Occipital lobe (tissue), 2 donors: Measurements from ENCODE around the gene PCDH10. TPM values are rescaled to one million over a fixed set of nuclear protein-coding genes. Genes with fewer than 3 reads are reported as not detected.
A peak's percentile ranks its signal among the peaks of the same experiment; 100 is the strongest.

Experiments
- DNase-seq: peaks from one replicate; lab custom pipeline; 2025; lab: John Stamatoyannopoulos, UW
- total RNA-seq: library from RNA; depleted of rRNA; stranded (reverse); fragments of >200 nt; gene quantifications from one replicate; pipeline ENCODE4 v1.2.3, GENCODE V29; 2014

Gene PCDH10
- total RNA-seq, 1 donor from 2014 or later = 43.8 TPM

DNA sequence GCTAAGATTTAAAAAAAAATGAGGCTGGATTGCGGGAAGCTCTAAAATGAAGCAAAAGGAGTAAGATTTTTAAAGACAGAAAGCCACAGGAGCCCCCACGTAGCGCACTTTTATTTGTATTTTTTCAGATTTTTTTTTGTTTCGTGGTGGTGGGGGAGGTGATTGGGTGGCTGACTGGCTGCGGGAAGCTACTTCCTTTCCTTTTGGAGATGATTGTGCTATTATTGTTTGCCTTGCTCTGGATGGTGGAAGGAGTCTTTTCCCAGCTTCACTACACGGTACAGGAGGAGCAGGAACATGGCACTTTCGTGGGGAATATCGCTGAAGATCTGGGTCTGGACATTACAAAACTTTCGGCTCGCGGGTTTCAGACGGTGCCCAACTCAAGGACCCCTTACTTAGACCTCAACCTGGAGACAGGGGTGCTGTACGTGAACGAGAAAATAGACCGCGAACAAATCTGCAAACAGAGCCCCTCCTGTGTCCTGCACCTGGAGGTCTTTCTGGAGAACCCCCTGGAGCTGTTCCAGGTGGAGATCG lies 908 bp downstream of the PCDH10 start:
- DNase-seq = no peak

DNA sequence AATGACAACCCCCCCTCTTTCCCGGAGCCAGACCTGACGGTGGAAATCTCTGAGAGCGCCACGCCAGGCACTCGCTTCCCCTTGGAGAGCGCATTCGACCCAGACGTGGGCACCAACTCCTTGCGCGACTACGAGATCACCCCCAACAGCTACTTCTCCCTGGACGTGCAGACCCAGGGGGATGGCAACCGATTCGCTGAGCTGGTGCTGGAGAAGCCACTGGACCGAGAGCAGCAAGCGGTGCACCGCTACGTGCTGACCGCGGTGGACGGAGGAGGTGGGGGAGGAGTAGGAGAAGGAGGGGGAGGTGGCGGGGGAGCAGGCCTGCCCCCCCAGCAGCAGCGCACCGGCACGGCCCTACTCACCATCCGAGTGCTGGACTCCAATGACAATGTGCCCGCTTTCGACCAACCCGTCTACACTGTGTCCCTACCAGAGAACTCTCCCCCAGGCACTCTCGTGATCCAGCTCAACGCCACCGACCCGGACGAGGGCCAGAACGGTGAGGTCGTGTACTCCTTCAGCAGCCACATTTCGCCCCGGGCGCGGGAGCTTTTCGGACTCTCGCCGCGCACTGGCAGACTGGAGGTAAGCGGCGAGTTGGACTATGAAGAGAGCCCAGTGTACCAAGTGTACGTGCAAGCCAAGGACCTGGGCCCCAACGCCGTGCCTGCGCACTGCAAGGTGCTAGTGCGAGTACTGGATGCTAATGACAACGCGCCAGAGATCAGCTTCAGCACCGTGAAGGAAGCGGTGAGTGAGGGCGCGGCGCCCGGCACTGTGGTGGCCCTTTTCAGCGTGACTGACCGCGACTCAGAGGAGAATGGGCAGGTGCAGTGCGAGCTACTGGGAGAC lies 1.6 kb downstream of the PCDH10 start:
- peak; percentile 73 for DNase-seq

- DNase-seq = peak; percentile 73
These were observed 2.2 kb downstream of the PCDH10 start for GRCh38 chr4:133151341-133151690.

GRCh38 chr4:133151691-133152329 lies 2.7 kb downstream of the PCDH10 start:
- DNase-seq = peak; percentile 54

- DNase-seq = no peak
These were observed 3.3 kb downstream of the PCDH10 start for GRCh38 chr4:133152330-133152821.

- DNase-seq = no peak
These were observed 3.9 kb downstream of the PCDH10 start for GRCh38 chr4:133152831-133153481.

- no peak for DNase-seq
These were observed 5.6 kb downstream of the PCDH10 start for GRCh38 chr4:133154725-133155124.

- peak; percentile 45 for DNase-seq
These were observed 7.0 kb downstream of the PCDH10 start for GRCh38 chr4:133156096-133156495.

DNA sequence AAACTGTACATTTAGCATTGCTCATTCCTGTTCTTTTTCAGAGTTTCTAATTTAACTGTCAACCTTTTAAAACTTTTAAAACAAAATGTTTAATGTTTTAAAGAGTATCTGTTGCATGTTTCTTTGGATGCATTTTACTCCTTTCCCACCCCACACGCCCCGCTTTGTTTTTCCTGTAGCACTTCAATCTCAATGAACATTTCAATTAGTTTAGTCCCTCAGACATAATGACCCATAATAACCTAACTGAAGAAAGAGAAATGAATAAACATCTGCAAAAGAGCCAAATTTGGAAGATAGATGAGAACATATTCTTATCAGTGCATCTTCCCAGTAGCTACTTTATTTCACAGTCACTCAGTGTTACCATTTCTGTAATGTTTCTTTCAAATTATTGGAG lies 7.5 kb downstream of the PCDH10 start:
- DNase-seq = no peak

DNA sequence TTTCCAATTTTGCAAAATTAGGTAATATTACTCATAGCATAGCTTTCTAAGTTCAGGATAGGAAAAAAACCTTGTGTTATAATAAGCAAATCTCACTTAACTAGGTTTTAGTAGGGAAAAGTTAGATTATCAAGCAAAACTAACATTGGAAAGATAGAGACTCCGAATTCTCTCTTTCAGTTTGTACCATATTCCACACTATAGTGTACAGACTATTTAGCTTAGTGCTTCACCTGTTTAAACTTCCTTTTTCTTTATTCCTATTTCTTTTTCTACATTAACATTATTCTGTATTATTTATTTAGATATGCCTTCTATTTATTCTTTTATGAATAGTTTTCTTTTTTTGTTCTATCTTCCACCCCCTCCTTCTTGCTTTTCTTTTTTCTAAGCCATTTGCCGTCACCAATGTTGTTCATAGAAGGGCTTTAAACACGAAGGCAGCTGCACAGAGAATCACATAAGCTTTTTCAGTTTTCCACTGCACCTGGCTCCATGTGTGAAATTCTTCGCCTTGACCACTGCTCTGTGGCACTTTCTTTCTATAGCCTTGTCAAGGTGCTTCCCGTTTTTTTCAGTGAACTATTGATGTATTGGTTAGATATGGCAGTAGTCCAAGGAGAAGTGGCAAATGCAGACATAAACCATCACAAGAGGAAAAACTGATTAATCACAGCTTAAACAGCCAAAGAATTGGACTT lies 8.5 kb downstream of the PCDH10 start:
- DNase-seq = no peak

DNA sequence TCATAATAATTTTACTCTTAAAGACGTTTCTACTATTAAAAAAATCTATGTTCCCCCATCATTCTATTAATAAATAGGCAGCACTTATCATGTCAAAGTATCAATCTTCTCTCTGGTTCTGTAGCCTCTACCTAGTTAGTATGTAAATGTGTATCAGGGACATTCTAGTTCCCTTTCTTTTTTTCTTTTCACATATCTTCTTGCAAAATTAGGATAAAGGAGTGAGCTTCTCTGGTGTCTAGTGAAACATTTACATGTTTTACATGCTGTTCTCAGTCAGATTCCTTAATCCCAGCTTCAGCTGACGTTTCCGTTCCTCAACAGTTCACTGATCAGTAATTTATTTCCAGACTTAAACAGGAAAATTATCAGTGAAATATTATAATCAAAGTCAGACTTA lies 11.8 kb downstream of the PCDH10 start:
- DNase-seq = no peak

DNA sequence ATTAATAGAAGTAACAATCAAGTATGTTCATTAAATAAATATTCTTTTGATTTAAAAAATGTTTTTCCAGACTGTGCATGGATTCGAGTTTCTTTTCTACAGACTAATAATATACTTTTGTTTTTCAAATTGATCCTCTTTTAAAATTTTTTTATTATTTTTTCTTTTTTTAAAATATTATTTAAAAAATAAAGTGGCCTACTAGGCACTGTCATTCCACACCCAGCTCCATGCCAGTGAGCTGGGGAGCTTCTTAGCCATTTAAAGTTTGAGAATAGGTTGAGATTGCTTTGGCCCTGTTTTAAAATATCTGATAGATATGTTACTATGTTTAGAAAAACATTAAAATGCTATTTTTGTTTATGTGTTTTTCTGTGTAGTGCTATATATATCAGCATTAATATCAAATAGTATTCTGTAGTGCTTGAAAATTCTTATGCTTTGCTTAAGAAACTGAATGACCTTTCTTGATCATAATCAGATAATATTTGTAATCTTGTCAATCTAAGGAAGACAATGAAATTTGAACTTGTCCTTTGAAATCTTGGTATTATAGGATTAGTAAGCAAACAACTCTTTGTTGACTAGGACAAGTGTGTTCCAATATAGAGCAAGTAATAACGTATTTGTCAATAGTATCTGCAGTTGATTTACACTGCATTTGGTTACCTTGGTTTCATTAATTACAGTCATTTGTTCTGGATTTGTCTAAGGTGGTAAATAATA lies 12.6 kb downstream of the PCDH10 start:
- DNase-seq = no peak

DNA sequence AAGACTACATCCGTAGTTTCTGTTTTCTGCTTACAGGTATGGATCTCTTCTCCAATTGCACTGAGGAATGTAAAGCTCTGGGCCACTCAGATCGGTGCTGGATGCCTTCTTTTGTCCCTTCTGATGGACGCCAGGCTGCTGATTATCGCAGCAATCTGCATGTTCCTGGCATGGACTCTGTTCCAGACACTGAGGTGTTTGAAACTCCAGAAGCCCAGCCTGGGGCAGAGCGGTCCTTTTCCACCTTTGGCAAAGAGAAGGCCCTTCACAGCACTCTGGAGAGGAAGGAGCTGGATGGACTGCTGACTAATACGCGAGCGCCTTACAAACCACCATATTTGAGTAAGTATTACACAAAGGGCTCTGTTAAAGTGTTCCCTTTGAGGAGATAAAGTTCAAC lies 13.8 kb downstream of the PCDH10 start:
- no peak for DNase-seq

GRCh38 chr4:133178956-133179355 lies 29.9 kb downstream of the PCDH10 start:
- no peak for DNase-seq

DNA sequence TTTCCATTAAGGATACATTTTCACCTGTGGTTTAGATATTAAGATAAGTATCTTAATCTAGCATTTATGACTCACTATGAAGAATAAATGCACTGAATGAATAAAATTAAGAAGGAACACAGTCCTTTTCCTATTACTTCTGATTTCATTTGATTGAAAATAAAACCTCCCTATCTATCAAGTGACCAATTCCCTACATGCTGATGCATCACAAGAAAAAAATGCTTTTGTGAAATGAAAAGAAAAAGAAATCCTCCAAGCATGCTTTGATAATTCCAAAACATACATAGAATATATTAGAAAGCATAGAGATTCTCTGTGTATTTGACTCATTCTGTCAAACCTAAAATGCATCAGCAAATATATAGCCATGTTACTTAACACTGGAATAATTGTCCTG lies 37.1 kb downstream of the PCDH10 start:
- no peak for DNase-seq

DNA sequence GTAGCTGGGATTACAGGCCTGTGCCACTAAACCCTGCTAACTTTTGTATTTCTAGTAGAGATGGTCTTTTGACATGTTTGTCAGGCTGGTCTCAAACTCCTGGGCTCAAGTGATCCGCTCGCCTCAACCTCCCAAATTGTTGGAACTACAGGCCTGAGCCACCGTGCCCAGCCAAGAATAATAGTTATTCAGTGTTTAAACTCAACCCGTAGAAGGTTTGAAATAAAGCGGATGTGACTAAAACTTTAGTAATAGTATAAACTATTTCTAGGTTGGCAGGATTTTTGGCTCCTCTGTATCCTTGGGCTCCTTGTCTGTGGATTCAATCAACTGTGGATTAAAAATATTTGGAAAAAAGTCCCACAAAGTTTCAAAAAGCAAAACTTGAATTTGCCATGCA lies 37.8 kb downstream of the PCDH10 start:
- DNase-seq = no peak

GRCh38 chr4:133188433-133189146 lies 39.5 kb downstream of the PCDH10 start:
- DNase-seq = no peak

- no peak for DNase-seq
These were observed 40.0 kb downstream of the PCDH10 start for GRCh38 chr4:133189147-133189517.

DNA sequence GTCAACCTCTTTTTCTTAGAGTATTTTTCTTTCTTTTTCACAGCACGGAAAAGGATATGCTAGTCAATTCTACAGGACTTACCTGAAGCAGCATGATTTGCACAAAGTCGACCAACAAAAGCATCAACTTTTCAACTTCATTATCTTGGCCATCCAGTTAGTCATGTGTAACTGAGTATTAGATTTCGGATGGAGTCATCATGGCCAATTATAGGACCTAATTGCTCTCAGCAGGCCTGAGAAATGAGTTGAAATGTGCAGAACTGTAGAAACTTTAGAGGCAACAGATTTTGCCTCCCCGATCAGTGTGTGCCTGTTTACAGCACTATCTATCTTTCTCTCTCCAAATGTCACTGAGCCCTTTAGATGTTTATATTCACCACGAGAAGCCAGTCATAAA lies 41.0 kb downstream of the PCDH10 start:
- DNase-seq = no peak

- DNase-seq = no peak
These were observed 59.7 kb downstream of the PCDH10 start for GRCh38 chr4:133208694-133209285.
